ENCODE results near the gene NUP54. TPM values are rescaled to one million over a fixed set of nuclear protein-coding genes. Genes with fewer than 3 reads are reported as not detected.

NUP54 gene, protein sequence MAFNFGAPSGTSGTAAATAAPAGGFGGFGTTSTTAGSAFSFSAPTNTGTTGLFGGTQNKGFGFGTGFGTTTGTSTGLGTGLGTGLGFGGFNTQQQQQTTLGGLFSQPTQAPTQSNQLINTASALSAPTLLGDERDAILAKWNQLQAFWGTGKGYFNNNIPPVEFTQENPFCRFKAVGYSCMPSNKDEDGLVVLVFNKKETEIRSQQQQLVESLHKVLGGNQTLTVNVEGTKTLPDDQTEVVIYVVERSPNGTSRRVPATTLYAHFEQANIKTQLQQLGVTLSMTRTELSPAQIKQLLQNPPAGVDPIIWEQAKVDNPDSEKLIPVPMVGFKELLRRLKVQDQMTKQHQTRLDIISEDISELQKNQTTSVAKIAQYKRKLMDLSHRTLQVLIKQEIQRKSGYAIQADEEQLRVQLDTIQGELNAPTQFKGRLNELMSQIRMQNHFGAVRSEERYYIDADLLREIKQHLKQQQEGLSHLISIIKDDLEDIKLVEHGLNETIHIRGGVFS
- total RNA-seq, result 21.7 and 27.5 TPM in 2 replicates

DNA sequence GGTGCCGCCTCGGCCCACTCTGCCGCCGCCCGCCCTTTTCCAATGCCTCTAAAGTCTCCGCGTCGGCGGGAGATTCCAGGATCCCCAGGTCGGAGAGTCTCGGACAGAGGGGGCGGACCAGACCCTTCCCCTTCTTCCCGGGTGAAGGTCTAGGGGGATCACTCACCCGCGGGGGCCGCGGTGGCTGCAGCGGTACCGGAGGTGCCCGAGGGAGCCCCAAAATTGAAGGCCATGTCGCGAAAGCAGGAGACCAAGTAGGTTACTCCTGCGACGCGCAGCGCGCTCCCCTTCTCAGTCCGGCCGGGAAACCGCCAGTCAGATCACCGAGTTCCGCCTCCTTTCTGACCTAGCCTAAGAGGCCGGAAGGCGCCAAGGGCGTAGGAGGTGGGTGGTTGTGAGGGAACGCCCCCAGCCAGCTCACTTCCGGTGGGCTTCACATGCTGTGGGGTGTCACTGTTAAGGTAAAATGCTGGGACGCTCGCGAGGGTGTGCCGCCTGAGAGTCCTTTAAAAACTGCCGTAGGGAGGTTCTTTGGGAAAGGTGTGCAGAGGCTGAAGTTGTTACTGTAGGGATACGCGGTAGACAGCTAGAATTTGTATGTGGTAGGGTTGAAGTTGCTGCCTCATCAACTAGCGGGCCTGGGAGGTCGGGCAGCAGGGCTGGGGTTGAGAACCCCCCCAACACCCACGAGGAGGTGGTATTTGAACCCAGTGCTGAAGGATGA is at the start of gene NUP54:
Gene NUP54 (minus strand): TSS at position 256 of the 724 bp plus-strand sequence. CDS start 23 bp downstream, at position 233.

DNA sequence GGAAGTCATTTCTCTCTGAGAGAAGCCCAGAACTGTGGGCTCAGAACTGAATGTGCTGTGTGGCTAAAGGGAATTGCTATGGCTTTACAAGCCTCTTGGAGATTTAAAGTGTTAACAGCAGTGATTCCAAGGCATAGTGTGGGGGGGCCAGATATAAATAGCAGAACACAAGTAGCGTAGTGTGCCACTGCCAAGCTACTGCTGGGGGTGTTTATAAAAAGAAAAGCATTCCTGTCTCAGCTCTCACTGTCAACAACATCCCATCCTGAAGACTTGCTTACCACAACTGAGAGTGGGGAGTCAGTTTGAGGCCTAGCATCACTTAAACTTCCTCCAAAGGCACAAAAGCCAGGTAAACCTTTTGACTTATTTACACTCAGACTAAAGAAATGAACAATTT is 73.7 kb downstream of the NUP54 start, which contains the start of gene ART3:
Gene ART3 (plus strand): TSS at position 242 of the 400 bp plus-strand sequence. CDS start 1,181 bp downstream, outside the sequence.

Other genes with a start within 250 kb of the NUP54 start
- gene PPEF2, start 245.9 kb downstream of the NUP54 start, total RNA-seq, result not detected in 2 replicates
- 17.2 and 29.6 TPM in 2 replicates for gene NAAA, start 207.4 kb downstream of the NUP54 start, total RNA-seq
- 20.0 and 27.7 TPM in 2 replicates for gene SDAD1, start 157.5 kb downstream of the NUP54 start, total RNA-seq
- gene CXCL9, start 140.9 kb downstream of the NUP54 start, total RNA-seq, result not detected in 2 replicates
- gene CXCL10, start 124.9 kb downstream of the NUP54 start, total RNA-seq, result not detected in 2 replicates
- not detected in 2 replicates for gene CXCL11, start 112.3 kb downstream of the NUP54 start, total RNA-seq
- not detected in 2 replicates for gene ART3, start 73.7 kb downstream of the NUP54 start, total RNA-seq
- gene SCARB2, start 65.4 kb upstream of the NUP54 start, total RNA-seq, result 127 and 165 TPM in 2 replicates
- gene FAM47E, start 103.3 kb upstream of the NUP54 start, total RNA-seq, result not detected in 2 replicates
- gene STBD1, start 158.3 kb upstream of the NUP54 start, total RNA-seq, result 8.8 and 10.5 TPM in 2 replicates

Measured in cardiac atrium fibroblast (primary cell).